Measurements from ENCODE around the gene KAT14.
"Not testable (repeated sequence)": the region's sequence is repeated elsewhere in the genome, so short reads cannot be mapped to it uniquely, and the experiment has no call there.

The KAT14 gene, protein sequence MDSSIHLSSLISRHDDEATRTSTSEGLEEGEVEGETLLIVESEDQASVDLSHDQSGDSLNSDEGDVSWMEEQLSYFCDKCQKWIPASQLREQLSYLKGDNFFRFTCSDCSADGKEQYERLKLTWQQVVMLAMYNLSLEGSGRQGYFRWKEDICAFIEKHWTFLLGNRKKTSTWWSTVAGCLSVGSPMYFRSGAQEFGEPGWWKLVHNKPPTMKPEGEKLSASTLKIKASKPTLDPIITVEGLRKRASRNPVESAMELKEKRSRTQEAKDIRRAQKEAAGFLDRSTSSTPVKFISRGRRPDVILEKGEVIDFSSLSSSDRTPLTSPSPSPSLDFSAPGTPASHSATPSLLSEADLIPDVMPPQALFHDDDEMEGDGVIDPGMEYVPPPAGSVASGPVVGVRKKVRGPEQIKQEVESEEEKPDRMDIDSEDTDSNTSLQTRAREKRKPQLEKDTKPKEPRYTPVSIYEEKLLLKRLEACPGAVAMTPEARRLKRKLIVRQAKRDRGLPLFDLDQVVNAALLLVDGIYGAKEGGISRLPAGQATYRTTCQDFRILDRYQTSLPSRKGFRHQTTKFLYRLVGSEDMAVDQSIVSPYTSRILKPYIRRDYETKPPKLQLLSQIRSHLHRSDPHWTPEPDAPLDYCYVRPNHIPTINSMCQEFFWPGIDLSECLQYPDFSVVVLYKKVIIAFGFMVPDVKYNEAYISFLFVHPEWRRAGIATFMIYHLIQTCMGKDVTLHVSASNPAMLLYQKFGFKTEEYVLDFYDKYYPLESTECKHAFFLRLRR

GRCh38 chr20:18137412-18138265, at the start of gene KAT14, which contains the start of gene PET117:
Gene KAT14, plus strand, starts transcription at chr20:18137863. Its CDS starts 4,798 bp downstream, at chr20:18142661.
Gene PET117, plus strand, starts transcription at chr20:18137863. Its CDS starts 93 bp downstream, at chr20:18137956.
- DNase-seq: peak; percentile 87

DNA sequence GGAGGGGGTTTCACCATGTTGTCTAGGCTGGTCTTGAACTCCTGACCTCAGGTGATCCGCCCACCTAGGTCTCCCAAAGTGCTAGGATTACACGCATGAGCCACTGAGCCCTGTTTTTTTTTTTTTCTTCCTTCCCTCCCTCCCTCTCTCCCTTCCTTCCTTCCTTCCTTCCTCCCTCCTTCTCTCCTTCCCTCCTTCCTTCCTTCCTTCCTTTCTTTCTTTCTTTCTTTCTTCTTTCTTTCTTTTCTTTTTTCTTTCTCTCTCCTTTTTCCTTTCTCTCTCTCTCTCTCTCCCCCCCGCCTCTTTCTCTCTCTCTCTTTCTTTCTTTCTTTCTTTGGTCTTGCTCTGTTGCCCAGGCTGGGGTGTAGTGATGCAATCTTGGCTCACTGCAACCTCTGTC, 49.4 kb upstream of the KAT14 start:
- DNase-seq: not testable (repeated sequence)

GRCh38 chr20:18088841-18089240, 48.8 kb upstream of the KAT14 start:
- DNase-seq: not testable (repeated sequence)

DNA sequence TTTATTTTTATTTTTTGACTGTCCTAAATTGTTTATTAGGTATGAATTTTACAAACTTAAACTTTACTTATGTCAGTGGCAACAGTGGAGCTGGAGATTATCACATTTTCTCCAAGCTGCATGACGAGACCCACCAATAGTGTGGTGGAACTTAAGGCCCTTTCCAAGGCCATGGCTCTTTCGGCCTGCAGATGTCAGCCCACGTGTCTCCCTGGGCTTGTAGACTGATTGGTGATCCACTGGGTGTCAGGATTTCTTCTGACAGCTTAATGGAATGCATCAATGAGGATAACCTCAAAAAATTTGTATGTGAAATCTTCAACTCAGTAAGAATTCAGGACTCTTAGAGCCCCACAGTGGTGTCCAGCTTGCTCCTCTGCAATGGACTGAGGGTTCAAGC, 47.6 kb upstream of the KAT14 start:
- no peak for DNase-seq

- DNase-seq: no peak
These were observed 47.2 kb upstream of the KAT14 start for GRCh38 chr20:18090477-18090876.

- no peak for DNase-seq
These were observed 46.0 kb upstream of the KAT14 start for GRCh38 chr20:18091623-18092022.

DNA sequence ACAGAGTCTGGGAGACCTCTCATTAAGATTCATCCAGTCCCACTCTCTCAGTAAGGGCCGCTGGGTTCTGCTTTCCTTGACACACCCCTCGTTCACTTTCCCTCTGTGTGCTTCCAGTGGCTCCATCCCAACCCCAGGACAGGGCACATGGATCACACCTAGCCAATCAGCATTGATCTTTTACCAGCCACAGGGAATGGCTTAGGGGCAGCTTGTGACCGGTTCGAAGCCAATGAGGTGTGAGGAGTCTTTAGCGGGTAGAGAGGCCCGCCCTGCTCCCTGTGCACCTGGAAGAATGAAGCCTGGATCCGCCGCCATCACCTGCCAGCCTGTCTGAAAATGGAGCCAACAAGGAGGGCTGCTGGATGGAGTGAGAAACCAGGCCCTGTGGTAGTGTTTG, 44.8 kb upstream of the KAT14 start:
- no peak for DNase-seq

GRCh38 chr20:18093388-18093787, 44.3 kb upstream of the KAT14 start:
- no peak for DNase-seq

- no peak for DNase-seq
These were observed 43.5 kb upstream of the KAT14 start for GRCh38 chr20:18094191-18094590.

DNA sequence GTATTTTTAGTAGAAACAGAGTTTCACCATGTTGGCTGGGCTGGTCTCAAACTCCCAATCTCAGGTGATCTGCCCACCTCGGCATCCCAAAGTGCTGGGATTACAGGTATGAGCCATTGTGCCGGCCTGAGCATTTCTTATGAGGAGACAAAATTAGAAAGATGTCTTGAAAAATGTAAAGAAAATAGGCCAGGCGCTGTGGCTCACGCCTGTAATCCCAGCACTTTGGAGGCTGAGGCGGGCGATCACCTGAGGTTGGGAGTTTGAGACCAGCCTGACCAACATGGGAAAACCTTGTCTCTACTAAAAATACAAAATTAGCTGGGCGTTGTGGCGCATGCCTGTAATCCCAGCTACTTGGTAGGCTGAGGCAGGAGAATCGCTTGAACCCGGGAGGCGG, 37.1 kb upstream of the KAT14 start:
- DNase-seq: not testable (repeated sequence)

- no peak for DNase-seq
These were observed 36.4 kb upstream of the KAT14 start for GRCh38 chr20:18101125-18101810.

DNA sequence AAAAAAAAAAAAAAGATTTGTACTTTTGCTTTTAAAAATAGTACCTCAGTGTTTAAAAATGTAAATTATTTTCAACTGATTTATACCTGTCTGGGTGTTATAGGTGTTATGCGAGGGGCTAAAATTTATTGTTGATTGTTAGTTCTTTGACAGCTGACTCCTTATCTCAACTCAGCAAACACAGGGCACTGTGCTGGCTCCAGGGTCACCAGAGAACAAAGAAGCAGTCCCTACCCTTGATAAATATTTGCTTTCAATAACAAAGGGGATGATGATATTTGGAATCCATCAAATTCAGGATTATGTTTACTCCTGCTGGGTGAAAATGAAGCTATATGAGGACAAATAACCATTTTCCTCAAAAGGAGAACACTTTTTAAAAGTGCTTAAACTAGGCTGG, 34.2 kb upstream of the KAT14 start:
- DNase-seq: no peak

DNA sequence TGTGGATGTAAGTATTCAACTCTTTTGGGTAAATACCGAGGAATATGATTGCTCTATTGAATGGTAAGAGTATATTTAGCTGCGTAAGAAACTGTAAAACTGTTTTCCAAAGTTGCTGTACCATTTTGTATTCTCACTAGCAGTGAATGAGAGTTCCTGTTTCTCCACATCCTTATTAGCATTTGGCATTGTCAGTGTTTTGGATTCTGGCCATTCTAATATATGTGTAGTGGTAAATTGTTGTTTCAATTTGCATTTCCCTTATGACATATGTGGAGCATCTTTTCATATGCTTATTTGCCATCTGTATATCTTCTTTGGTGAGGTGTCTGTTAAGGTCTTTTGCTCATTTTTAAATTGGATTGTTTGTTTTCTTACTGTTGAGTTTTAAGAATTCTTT, 29.3 kb upstream of the KAT14 start:
- no peak for DNase-seq

DNA sequence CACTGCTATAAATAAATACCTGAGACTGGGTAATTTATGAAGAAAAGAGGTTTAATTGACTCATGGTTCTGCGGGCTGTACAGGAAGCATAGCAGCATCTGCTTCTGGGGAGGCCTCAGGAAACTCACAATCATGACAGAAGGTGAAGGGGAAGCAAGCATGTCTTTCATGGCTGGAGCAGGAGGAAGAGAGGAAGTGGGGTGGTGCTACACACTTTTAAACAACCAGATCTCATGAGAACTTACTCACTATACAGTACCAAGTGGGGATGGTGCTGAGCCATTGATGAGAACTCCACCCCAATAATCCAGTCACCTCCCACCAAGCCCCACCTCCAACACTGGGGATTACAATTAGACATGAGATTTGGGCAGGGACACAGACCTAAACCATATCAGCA, 9.1 kb upstream of the KAT14 start:
- not testable (repeated sequence) for DNase-seq

DNA sequence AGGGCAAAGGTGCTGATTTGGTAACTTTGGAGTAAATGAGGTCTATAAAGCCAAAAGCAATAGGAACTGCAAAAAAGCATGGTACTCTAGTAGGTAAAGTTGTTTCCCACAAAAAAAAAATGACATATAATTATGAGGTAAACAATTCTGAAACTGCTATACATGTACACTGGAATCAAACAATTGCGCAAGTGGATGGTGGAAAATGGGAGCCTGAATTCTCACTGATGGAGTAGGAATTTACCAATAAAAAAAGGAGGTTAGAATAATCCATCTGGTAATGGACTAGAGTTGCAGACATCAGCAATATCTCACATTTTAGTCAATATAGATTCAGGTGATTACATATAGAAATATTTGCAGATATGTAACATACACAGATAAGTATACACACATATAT, 5.0 kb upstream of the KAT14 start:
- no peak for DNase-seq

- no peak for DNase-seq
These were observed 3.7 kb upstream of the KAT14 start for GRCh38 chr20:18133962-18134361.

- no peak for DNase-seq
These were observed 561 bp downstream of the KAT14 start for GRCh38 chr20:18138266-18138582.

- DNase-seq: no peak
These were observed 1.2 kb downstream of the KAT14 start for GRCh38 chr20:18138639-18139583.

GRCh38 chr20:18139832-18140231, 2.2 kb downstream of the KAT14 start:
- no peak for DNase-seq

DNA sequence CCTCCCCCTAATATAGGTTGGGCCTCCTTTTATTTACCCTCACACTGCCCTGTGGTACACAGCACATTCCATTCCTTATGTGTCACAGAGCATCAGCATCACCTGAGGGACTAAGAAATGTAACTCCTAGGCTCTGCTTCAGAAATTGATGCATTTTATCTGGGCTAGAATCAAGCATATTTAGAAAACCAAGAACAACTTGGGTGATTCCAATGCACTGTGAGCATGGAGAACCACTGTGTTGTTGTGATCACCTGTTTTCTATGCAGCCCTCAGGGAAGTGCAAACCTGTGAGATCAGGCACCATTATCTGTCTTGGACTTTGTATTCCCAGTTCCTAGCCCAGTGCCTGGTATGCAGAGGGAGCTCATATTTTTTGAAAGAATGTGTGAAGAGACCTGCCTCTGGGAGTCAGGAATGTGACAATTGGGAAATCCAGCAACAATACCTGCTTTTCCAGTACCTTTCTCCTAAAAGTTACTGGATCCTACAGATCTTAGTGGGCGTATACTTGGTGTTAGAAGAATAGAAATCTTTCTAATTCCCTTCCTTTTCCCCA, 7.0 kb downstream of the KAT14 start:
- DNase-seq: no peak

DNA sequence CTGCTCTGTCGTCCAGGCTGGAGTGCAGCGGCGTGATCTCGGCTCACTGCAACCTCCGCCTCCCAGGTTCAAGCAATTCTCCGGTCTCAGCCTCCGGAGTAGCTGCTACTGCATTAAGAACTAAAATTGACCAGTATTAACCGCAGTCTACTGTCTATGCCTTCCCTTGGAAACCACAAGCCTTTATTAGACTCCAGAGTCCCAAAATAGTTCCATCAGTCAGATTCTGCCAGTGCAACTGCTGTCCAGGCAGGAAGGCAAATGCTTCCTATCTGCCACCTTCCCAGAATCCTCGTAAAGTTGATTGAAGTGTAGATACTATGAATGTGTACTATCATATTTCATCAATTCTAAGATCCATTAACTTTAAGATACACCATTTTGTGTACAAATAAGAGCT, 16.7 kb downstream of the KAT14 start:
- no peak for DNase-seq
